Stimulated activated CD8-positive, alpha-beta memory T cell treated with anti-CD3 and anti-CD28 coated beads, Interleukin-7, amount 100 ng/mL, for 24 hours (primary cell): ENCODE measurements around the gene ANGPTL2.

ENCODE experiments used
- DNase-seq: peaks from one replicate; pipeline ENCODE4 v3.0.0-alpha.2; 2020; ENCODE audit warnings: low read depth

The ANGPTL2 gene

GRCh38 chr9:127076860-127077643, 45.4 kb downstream of the ANGPTL2 start:
- DNase-seq = no peak

DNA sequence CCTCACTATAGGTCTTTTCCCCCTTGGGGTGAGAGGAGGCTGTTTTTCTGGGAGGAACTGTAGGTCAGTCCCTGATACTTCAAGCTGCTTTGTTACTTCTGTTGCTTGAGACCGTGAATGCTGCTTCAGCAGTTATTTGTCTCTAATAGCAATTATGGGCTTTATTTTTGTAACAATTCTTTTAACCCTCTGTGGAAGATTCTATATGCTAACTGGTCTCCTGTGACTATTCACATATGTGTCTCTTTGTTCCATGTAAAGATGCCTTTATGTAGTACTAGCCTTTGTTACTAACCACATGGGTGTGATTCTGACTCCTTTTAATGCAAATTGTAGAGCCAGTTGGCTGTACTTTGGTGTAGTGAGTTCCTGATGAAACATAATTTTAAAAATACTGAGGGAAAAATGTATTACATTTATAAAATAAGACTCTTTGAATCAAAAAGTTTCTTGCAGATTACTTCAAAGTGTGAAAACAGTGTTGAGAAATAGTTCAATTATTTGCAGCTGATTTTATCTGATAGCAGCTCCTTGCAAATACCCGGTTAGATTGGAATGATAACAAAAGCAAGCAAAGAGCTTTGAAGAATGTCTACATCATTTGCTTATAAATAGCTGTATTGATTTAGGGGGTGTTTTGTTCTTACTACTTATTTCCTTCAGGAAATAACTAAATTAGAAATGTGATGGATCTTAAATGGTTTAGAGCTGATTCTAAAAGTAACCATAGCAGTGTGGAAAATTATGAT, 46.6 kb downstream of the ANGPTL2 start:
- no peak for DNase-seq

DNA sequence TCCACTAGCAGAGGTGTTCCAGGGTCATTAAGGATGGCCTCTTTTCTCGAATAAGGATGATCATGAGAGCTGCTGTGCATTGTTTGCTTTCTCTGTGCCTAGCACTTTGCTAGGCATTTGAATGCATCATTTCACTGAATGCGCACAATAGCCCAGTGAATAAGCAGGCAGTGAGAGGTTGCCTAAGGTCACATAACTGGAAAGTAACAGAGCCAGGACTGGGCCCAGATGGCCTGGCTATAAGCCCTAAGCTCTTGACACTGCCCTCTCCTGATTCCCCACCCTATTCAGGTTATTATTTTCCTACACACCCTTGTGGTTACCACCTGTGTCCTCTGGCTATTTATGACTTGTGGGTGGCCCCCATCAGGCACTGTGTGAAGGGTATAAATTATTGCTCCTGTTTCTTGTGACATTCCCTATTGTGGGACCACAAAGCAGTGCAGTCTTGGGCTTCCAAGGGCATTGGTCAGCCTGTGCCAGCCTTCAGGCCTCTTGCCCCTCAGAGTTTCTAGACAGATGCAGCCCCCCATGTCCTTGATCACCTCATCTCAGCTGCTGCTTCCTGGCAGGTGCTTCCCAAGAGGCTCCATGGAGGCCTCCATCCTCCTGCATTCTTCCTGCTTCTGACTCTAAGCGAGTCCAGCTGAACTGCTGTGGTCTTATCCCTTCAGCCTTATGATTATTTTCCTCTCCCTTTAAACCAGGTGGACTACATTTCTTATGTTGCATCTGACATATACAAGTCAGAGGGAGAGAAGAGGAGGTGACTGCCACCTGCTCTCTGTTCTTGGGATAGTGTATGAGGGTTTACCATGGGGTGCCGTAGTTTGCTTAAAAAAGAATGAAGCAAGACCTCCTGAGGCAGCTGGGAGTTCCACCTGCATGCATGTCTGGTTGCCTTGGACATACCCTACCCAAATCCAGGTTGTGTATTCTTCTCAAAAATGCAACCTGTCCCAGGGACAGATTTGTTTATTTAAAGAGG, 47.6 kb downstream of the ANGPTL2 start:
- DNase-seq = no peak

- DNase-seq = no peak
These were observed 54.7 kb downstream of the ANGPTL2 start for GRCh38 chr9:127067603-127068220.

- no peak for DNase-seq
These were observed 55.6 kb downstream of the ANGPTL2 start for GRCh38 chr9:127066851-127067136.

- DNase-seq = no peak
These were observed 56.2 kb downstream of the ANGPTL2 start for GRCh38 chr9:127066060-127066850.

GRCh38 chr9:127065592-127065991, 56.8 kb downstream of the ANGPTL2 start:
- DNase-seq = no peak

DNA sequence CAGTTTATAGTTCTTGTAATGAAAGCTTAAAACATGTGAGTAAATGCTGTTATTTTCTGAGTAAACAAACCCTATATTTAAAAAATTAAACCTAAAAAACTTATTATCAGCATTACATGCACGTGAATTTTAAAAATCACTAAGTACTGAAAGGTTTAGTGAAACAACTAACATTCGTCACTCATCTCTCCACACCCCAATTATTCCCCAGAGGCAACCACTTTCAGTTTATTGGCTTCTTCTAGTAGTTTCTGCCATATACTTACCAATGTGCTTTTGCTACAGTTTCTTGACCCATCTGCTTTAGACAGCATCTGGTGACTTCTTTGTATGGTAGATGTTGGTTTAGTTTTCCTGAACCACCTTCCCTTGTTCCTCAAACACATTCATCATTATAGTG, 58.1 kb downstream of the ANGPTL2 start:
- DNase-seq = no peak

GRCh38 chr9:127061411-127061810, 61.0 kb downstream of the ANGPTL2 start:
- no peak for DNase-seq

DNA sequence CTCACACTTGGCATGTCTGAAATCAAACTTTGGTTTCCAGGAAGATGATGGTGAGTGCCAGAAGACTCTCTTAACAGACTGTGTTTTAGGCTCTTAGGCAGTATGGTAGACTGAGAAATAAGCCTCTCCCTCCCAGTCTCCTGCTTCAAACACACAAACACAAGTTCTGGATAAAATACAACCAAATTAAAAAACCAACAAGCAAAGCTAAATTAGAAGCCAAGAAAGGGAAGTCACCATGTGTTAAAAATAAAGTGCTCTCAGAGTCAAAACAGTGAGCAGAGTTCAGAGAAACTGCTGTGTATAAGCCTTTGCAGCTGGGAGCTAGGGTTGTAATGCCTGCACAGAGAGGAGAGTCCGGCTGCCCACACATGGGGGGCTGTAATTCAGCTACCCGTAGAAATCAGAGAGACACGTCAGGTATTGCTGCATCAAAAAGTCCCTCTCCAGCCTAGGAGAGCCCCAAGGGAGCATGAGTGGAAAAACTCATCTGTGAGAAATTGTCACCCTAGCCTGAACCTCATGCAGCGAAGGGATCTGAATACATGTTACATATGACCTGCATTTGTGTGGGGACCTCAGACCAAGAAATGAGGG, 62.6 kb downstream of the ANGPTL2 start:
- no peak for DNase-seq

GRCh38 chr9:127059030-127059429, 63.4 kb downstream of the ANGPTL2 start:
- no peak for DNase-seq

DNA sequence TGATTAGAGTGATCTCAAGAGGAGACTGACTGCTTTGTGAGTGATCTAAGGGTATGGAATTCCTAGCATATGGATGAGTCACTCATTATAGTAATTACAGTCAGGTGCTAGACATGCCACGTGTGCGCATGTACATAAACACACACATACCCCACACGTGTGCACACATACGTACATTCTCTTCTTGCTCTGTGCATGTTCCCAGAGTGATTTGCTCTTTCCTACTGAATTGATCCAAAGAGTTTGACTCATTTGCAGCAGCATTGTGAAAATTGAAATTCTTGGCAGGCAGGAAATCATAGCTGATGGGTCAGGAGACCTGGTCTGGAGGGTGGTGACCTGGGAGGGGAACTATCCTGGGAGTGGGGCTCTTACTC, 63.8 kb downstream of the ANGPTL2 start:
- no peak for DNase-seq

- DNase-seq = no peak
These were observed 64.3 kb downstream of the ANGPTL2 start for GRCh38 chr9:127058011-127058644.

DNA sequence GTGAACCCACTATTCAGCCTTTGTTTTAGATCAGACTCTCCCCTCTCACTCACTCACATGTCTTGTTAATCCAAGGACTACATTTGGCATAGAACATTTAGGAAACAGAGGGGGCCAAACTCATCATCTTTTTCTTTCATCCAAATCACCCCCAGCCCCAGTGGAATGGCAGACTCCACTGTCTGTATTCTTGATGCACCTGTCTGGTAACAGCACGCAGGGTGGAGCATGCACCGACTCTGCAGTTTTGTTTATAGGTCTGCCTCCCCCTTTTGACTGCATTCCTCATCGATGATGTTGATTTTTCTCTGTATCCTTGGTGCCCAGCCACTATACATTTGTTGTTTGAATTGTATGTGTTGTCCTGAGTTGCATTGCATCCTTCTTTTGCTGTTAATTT, 66.0 kb downstream of the ANGPTL2 start:
- no peak for DNase-seq

DNA sequence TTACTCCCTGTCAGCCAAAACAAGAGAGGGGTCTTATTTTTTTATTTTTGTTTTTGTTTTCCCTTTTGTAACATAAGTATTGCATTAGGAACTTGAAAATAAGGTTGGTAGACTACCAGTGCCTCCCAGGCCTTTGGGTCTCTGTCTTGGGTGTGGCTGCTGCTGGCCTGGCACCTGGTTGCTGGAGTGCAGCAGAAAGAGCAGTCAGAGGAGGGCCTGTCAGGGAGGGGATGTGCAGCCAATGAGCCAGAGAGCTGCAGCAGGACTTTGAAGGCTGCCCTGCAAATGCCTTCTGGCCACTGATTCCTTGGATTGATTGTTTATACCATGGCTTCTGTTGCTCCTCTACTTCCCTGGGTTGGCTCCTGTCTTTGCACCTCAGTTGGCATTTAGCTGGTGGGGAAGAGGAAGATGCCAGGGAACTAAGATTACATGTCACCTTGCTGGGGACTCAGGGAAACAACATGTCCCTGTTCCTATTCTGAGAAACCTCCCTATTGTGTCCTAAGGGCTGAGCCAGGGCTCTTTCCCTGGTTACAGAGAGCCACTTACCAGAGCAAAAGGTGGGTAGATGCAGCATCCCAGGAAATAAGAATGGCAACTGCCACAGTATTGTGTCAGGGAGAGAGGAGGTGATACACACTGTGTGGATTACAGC, 66.6 kb downstream of the ANGPTL2 start:
- no peak for DNase-seq

DNA sequence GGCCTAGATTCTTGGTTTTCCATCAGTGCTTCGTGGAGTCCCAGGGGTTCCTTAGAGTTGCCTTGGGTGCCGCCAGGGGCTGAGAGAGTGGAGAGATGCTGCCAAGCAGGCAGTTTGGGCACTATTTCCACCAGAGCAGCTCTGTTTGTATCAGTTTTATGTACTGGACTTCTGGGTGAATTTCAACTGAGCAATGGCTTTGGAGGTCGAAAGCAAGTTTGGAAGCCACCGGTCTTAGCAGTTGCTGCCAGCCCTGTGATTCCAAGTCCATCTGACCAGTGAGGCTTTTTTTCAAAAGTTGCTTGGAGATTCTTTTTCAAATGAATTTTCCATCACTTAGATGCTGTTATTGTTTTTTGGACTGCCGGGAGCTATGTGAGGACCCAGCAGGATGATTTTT, 68.5 kb downstream of the ANGPTL2 start:
- DNase-seq = no peak

DNA sequence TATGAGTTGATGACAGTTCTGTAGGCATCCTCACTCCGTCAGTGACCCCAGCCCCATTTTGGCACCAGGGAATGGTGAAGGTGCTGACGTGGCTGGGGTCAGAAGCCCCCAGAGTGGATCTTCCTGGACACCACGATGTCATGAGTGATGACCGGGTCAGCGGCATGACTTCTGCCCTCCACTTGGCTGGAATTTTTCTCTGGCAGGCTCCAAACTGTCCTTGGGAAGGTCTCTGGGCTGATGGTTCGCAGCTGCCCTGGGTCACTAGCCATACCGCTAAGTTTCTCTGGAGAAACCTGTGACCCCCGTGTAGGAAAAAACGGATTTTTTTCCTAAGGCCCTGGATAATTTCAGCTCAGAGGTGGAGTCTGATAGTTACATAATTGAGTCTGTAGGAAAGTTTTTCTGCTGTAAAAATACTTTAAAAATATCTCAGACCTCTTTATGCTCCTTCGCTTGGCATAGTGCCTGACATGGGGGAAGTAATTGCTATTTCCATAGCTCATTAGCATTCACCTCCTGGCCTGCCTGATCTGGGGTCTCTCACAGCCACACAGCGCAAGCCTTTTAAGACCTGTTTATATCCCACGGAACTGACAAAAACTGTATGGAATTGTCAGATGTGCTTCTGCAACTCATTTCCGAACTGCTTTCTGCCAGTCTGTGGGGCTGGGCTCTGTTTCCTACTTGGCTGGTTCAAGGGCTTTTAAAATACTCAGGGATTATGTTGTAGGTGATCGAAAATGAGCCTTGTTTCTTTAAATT, 69.2 kb downstream of the ANGPTL2 start:
- no peak for DNase-seq

GRCh38 chr9:127051881-127052595, 70.4 kb downstream of the ANGPTL2 start:
- no peak for DNase-seq
